Parathyroid adenoma (tissue), 2 donors: ENCODE data around the gene TUBB6.

Experiments used
- H2AFZ ChIP-seq: fragments of 300-600 bp; sonication (generic); one replicate; pipeline ENCODE4 v1.7.0; 2017; ENCODE audit warnings: antibody characterized with exemption, mild to moderate bottlenecking
- H3K27ac ChIP-seq: fragments of 300-600 bp; sonication (generic); one replicate; pipeline ENCODE4 v1.7.0; 2017
- H3K27me3 ChIP-seq: fragments of 300-600 bp; sonication (generic); one replicate; pipeline ENCODE4 v1.7.0; 2017; ENCODE audit warnings: low read length; ENCODE audit not compliant: control insufficient read depth, insufficient read depth
- H3K36me3 ChIP-seq: fragments of 300-600 bp; sonication (generic); one replicate; pipeline ENCODE4 v1.7.0; 2017; ENCODE audit warnings: low read length; ENCODE audit not compliant: control insufficient read depth, insufficient read depth
- H3K4me1 ChIP-seq: fragments of 300-600 bp; sonication (generic); one replicate; pipeline ENCODE4 v1.7.0; 2017; ENCODE audit warnings: control low read depth
- H3K4me2 ChIP-seq: fragments of 300-600 bp; sonication (generic); one replicate; pipeline ENCODE4 v1.7.0; 2017; ENCODE audit warnings: low read length
- H3K4me3 ChIP-seq: fragments of 300-600 bp; sonication (generic); one replicate; pipeline ENCODE4 v1.7.0; 2017; ENCODE audit warnings: low read depth, low read length
- H3K79me2 ChIP-seq: fragments of 300-600 bp; sonication (generic); one replicate; pipeline ENCODE4 v1.7.0; 2017; ENCODE audit warnings: control low read depth
- H3K9ac ChIP-seq: fragments of 300-600 bp; sonication (generic); one replicate; pipeline ENCODE4 v1.7.0; 2017; ENCODE audit warnings: mild to moderate bottlenecking
- H3K9me3 ChIP-seq: fragments of 300-600 bp; sonication (generic); one replicate; pipeline ENCODE4 v1.7.0; 2017; ENCODE audit warnings: low read length; ENCODE audit not compliant: control insufficient read depth
- TF ChIP-seq, protein P1 (sequence below): fragments of 300-600 bp; sonication (generic); IDR thresholded peaks from one replicate; pipeline ENCODE4 v1.7.0; 2017; ENCODE audit warnings: antibody characterized with exemption, mild to moderate bottlenecking
- donor health status: primary hyperparathyroidism.

TUBB6 gene

DNA sequence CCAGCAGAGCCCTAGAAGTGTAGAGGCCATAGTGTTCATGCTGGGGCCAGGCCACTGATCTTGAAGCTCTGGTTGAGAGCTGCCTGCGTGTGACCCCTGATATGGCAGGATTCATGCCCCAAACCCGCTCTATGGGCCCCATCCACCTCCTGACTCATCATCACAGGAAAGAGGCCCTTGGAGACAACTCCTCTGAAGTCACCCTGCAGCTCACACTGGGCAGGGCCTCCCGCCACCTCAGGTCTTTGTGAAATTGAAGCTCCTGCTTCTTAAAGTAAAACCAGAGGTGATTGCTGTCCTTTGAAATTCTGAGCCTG, 12.0 kb upstream of the TUBB6 start:
- Histone ChIP-seq H3K9ac (no peak overlapping the region), H2AFZ (no peak overlapping the region), H3K27ac (no peak overlapping the region), H3K9me3 (no peaks in the 10 kb centered on the region), H3K4me3 (no peak overlapping the region), H3K27me3 (no peaks in the 10 kb centered on the region), H3K79me2 (no peaks in the 10 kb centered on the region), H3K36me3 (no peaks in the 10 kb centered on the region), H3K4me1 (no peaks in the 10 kb centered on the region), H3K4me2 (no peak overlapping the region)
- TF ChIP-seq, protein P1, sequence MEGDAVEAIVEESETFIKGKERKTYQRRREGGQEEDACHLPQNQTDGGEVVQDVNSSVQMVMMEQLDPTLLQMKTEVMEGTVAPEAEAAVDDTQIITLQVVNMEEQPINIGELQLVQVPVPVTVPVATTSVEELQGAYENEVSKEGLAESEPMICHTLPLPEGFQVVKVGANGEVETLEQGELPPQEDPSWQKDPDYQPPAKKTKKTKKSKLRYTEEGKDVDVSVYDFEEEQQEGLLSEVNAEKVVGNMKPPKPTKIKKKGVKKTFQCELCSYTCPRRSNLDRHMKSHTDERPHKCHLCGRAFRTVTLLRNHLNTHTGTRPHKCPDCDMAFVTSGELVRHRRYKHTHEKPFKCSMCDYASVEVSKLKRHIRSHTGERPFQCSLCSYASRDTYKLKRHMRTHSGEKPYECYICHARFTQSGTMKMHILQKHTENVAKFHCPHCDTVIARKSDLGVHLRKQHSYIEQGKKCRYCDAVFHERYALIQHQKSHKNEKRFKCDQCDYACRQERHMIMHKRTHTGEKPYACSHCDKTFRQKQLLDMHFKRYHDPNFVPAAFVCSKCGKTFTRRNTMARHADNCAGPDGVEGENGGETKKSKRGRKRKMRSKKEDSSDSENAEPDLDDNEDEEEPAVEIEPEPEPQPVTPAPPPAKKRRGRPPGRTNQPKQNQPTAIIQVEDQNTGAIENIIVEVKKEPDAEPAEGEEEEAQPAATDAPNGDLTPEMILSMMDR, result no peak

DNA sequence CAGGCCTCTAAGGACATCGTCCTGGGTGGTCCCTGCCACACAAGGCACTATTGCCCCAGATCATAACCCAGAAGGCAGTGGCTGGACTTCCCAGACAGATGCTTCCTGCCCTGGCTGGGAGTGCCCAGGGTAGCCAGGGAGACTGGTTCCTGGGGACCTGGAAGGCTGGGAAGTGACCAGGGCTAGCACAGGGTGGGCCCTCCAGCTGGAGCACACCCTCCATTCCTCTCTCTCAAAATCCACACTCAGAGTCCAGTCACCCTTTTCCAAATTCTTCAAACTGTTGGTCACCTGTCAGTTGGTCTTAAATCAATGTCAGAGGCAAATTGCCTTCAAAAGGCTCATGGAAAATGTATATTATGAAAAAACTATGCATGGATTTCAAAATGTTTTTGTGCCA, 11.6 kb upstream of the TUBB6 start:
- Histone ChIP-seq H3K4me1 (no peaks in the 10 kb centered on the region), H3K9ac (no peak overlapping the region), H3K9me3 (no peaks in the 10 kb centered on the region), H3K27me3 (no peaks in the 10 kb centered on the region), H3K4me2 (no peak overlapping the region), H3K36me3 (no peaks in the 10 kb centered on the region), H3K27ac (no peak overlapping the region), H3K79me2 (no peaks in the 10 kb centered on the region), H3K4me3 (no peak overlapping the region), H2AFZ (no peak overlapping the region)
- TF ChIP-seq, protein P1, result no peak

DNA sequence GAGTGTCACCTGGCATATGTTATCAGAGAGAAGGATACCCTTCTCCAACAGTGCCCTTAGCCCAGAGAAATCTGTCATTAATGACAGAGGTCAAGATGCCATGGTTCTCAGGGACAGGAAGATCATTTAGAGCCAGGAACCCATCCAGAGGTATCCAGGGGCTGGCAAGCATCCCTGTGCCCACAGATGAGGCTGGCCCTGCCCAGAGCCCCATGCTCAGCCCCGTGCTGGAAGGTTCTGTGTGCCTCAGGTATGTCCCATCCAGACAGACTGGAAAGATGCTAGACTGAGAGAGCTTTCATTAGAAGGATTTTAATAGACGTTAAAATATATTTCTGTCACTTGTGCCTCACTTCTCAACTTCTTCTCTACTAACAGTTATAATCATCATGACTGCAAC, 8.2 kb upstream of the TUBB6 start:
- Histone ChIP-seq H3K9me3 (no peaks in the 10 kb centered on the region), H3K79me2 (no peaks in the 10 kb centered on the region), H3K27me3 (no peaks in the 10 kb centered on the region), H3K4me3 (no peak overlapping the region), H3K4me2 (no peak overlapping the region), H2AFZ (no peak overlapping the region), H3K27ac (no peak overlapping the region), H3K4me1 (peaks cover 3% of the 10 kb centered on the region), H3K36me3 (no peaks in the 10 kb centered on the region), H3K9ac (no peak overlapping the region)
- TF ChIP-seq, protein P1, result no peak

DNA sequence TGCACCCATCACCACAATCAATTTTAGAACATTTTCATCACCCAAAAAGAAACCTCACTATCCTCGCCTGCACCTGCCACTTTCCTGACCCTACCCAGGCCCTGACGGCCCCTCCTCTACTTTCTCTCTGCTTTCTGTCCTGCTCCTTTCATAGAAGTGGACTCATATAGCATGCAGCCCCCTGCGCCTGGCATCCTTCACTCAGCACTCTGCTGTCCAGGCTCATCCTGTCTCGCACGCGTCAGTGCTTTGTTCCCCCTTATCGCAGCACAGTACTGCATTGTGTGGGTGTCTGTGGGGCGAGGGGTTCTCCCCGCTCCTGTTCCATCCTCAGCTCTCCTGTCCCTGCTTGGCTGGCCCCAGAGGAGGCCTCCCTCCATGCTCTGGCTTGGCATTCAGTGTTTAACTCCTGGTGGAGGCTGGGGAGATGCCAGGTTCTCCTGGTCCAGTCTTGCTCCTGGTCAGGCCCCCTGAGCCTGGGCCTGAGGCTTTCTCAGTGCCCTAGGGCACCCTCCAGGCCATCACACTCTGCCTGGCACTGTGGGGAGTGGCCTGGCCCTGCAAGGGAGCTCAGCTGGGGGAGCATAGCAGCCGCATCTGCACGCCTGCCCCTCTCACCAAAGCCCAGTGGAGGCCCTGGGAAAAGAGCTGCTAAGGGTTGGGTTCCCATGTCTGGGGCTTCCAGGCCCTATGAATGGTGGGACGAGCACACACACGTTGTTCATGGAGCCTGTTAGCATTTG, 6.6 kb upstream of the TUBB6 start:
- Histone ChIP-seq H3K36me3 (no peaks in the 10 kb centered on the region), H3K4me2 (no peak overlapping the region), H2AFZ (no peak overlapping the region), H3K27ac (no peak overlapping the region), H3K9ac (no peak overlapping the region), H3K4me3 (no peak overlapping the region), H3K9me3 (no peaks in the 10 kb centered on the region), H3K79me2 (no peaks in the 10 kb centered on the region), H3K4me1 (peaks cover 6% of the 10 kb centered on the region), H3K27me3 (no peaks in the 10 kb centered on the region)
- TF ChIP-seq, protein P1, result no peak

DNA sequence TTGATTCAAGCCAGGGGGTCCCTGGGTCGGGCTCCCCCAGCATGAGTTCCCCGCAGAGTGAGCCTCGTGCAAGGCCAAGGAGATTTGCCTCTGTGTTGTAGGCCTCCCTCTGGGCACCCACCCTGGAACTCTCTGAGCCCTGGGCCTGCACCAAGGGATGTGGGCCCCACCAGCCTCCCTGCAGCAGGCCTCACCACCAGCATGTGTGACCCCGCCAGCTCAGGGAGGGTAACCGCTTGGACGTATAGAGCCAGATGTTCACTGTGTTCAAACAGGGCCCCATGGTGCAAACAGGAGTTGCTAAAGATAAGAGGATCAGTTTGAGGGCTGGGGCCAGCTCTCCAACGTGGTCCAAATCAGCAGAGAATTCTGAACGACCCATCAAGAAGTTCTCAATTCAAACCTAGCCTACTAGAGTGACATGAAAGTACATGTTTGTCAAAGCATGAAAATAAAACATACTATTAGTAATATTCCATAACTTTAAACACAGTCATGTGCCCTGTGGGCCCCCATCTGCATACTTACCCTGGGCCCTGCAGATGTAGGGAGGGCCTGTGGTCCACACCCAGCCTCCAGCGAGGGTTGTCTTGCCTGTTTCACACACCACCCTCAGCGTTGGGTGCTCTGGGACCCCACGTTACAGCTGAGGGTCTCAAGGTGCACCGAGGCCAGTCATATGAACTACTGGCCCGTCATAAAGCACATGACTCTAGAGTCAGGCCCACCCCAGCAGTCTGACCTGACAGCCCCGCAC, 5.5 kb upstream of the TUBB6 start:
- Histone ChIP-seq H3K27me3 (no peaks in the 10 kb centered on the region), H2AFZ (no peak overlapping the region), H3K4me2 (no peak overlapping the region), H3K9me3 (no peaks in the 10 kb centered on the region), H3K79me2 (no peaks in the 10 kb centered on the region), H3K36me3 (no peaks in the 10 kb centered on the region), H3K4me3 (no peak overlapping the region), H3K4me1 (peaks cover 6% of the 10 kb centered on the region), H3K27ac (no peak overlapping the region), H3K9ac (no peak overlapping the region)
- TF ChIP-seq, protein P1, result no peak
